ENCODE measurements around the gene RPN2. TPM values are rescaled to one million over a fixed set of nuclear protein-coding genes. Genes with fewer than 3 reads are reported as not detected.

RPN2 gene
- total and polyA plus RNA-seq, 2 of the 13 experiments (the other 11 are each of a cell fraction or from before 2014, with no cell fraction given) = 587 to 1,818 TPM

DNA sequence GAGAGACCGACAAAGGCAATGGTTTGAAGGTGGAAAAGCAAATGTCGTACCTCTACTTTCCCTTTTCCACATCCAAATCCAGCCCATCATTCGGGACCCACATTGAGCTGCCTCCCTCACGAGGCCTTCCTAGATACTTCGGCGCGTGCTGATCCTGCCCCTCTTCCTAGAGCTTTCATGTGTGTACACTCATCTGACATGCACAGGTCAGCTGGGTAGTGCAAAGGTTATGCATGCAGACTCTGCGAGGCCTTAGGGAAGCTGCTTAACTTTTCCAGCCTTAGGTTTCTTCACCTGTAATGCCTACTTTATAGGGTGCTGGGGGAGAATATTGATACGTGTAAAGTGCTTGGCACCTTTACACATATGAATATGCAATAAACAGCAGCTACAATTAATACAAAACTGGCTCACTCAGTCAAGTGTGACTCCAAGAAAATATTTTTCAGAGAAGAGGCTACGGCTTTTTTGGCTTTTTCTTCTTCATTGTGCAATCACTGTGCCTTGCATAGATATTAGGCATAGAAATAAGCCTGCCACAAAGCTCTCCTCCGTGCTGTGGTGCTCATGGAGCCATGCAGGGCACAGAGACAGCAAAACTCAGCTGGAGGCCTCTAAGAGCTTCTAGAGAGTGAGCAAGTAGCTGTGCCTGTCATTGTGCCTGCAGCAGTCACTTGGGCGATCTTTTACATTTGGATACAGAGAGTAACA, 106.7 kb downstream of the RPN2 start (continued):
- TF ChIP-seq MIER3 (CRISPR knock-in tag; IDR thresholded peaks at IDR 0.05; ENCODE audit: borderline replicate concordance) (peak; percentile 81), HMGA1 (CRISPR knock-in tag; conservative IDR thresholded peaks at IDR 0.05) (no peak), ZNF788 (CRISPR knock-in tag; IDR thresholded peaks at IDR 0.05; ENCODE audit: borderline replicate concordance) (peak; percentile 34; the same call in 1 of the 2 replicates), NCOA1 (CRISPR knock-in tag; IDR thresholded peaks at IDR 0.05) (no peak), ZNF3 (CRISPR knock-in tag; IDR thresholded peaks at IDR 0.05) (no peak), HDAC6 (IDR thresholded peaks at IDR 0.05; ENCODE audit: low read depth, low read length) (no peak), NFATC3 (CRISPR knock-in tag; IDR thresholded peaks at IDR 0.05) (no peak), ZNF746 (CRISPR knock-in tag; IDR thresholded peaks at IDR 0.05) (no peak), SIX1 (CRISPR knock-in tag; IDR thresholded peaks at IDR 0.05; ENCODE audit: borderline replicate concordance) (no peak), SP4 (CRISPR knock-in tag; IDR thresholded peaks at IDR 0.05) (no peak), ZNF777 (CRISPR knock-in tag; IDR thresholded peaks at IDR 0.05) (no peak), SP140L (CRISPR knock-in tag; IDR thresholded peaks at IDR 0.05; ENCODE audit: borderline replicate concordance) (no peak; the same call in 1 of the 2 replicates), BRD4 (CRISPR knock-in tag; IDR thresholded peaks at IDR 0.05) (no peak), ELF3 (CRISPR knock-in tag; IDR thresholded peaks at IDR 0.05) (peak; percentile 82), RFX5 (IDR thresholded peaks at IDR 0.05; ENCODE audit: low read depth, low read length) (no peak), NR2C2 (CRISPR knock-in tag; IDR thresholded peaks at IDR 0.05; ENCODE audit: borderline replicate concordance) (peak; percentile 91), HNF4G (IDR thresholded peaks at IDR 0.05; ENCODE audit: borderline replicate concordance, low read depth, low read length) (peak; percentile 94), HNF4G (CRISPR knock-in tag; IDR thresholded peaks at IDR 0.05; ENCODE audit: borderline replicate concordance, low read depth) (peak; percentile 85; the same call in 1 of the 2 replicates), ZNF629 (CRISPR knock-in tag; conservative IDR thresholded peaks at IDR 0.05) (no peak; the same call in 1 of the 2 replicates), NFE2L1 (CRISPR knock-in tag; IDR thresholded peaks at IDR 0.05; ENCODE audit: borderline replicate concordance) (no peak), IRF2 (CRISPR knock-in tag; IDR thresholded peaks at IDR 0.05) (peak; percentile 82), NR2F2 (IDR thresholded peaks at IDR 0.05; ENCODE audit: borderline replicate concordance, low read depth) (peak; percentile 87), ATF1 (CRISPR knock-in tag; IDR thresholded peaks at IDR 0.05) (no peak)
- TF ChIP-seq, protein P1, sequence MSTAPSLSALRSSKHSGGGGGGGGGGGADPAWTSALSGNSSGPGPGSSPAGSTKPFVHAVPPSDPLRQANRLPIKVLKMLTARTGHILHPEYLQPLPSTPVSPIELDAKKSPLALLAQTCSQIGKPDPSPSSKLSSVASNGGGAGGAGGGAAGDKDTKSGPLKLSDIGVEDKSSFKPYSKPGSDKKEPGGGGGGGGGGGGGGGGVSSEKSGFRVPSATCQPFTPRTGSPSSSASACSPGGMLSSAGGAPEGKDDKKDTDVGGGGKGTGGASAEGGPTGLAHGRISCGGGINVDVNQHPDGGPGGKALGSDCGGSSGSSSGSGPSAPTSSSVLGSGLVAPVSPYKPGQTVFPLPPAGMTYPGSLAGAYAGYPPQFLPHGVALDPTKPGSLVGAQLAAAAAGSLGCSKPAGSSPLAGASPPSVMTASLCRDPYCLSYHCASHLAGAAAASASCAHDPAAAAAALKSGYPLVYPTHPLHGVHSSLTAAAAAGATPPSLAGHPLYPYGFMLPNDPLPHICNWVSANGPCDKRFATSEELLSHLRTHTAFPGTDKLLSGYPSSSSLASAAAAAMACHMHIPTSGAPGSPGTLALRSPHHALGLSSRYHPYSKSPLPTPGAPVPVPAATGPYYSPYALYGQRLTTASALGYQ (CRISPR knock-in tag; IDR thresholded peaks at IDR 0.05) = 0 out of 2 replicates have a peak, but pooled peaks have one; percentile 38
- TF ChIP-seq, protein P2, sequence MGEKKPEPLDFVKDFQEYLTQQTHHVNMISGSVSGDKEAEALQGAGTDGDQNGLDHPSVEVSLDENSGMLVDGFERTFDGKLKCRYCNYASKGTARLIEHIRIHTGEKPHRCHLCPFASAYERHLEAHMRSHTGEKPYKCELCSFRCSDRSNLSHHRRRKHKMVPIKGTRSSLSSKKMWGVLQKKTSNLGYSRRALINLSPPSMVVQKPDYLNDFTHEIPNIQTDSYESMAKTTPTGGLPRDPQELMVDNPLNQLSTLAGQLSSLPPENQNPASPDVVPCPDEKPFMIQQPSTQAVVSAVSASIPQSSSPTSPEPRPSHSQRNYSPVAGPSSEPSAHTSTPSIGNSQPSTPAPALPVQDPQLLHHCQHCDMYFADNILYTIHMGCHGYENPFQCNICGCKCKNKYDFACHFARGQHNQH (CRISPR knock-in tag; IDR thresholded peaks at IDR 0.05) = peak; percentile 65; the same call in 1 of the 2 replicates
- TF ChIP-seq, protein P3, sequence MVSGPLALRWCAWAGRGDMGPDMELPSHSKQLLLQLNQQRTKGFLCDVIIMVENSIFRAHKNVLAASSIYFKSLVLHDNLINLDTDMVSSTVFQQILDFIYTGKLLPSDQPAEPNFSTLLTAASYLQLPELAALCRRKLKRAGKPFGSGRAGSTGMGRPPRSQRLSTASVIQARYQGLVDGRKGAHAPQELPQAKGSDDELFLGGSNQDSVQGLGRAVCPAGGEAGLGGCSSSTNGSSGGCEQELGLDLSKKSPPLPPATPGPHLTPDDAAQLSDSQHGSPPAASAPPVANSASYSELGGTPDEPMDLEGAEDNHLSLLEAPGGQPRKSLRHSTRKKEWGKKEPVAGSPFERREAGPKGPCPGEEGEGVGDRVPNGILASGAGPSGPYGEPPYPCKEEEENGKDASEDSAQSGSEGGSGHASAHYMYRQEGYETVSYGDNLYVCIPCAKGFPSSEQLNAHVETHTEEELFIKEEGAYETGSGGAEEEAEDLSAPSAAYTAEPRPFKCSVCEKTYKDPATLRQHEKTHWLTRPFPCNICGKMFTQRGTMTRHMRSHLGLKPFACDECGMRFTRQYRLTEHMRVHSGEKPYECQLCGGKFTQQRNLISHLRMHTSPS (CRISPR knock-in tag; IDR thresholded peaks at IDR 0.05; ENCODE audit: low read depth) = no peak

Measured in HepG2 (cell line).